Measurements from ENCODE around the gene DLGAP1. TPM values are rescaled to one million over a fixed set of nuclear protein-coding genes. Genes with fewer than 3 reads are reported as not detected.

Gene DLGAP1
- total and polyA plus RNA-seq, 2 experiments from 2014 or later, result 17.0 to 48.5 TPM

DNA sequence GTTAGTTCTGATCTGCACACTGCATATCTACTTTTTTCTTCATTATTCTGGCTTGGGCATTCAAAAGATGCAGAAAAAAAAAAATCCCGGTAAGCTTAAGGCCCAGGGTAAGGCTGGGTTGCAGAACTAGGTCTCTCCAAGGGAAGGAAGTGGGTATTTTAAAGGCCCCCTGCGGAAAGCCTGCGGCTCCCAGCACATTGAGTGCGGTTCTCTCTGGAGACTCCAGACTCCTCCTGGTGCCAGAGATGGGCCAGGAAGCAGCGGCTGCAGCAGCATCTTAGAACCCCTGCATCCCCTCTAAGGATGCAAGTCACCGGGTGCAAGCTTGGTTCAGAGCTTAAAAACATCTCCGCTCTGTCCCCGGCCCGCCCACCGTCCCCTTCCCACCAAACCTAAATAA is 955.6 kb downstream of the DLGAP1 start:
- Mint-ChIP-seq H3K36me3 (ENCODE audit: low read depth) (no peaks in the 10 kb centered on the region), H3K4me1 (peaks cover 29% of the 10 kb centered on the region), H3K9me3 (no peaks in the 10 kb centered on the region), H3K27ac (no peak overlapping the region), H3K27me3 (ENCODE audit: insufficient read depth, low read depth, poor library complexity) (peaks cover 13% of the 10 kb centered on the region), H3K4me3 (peak overlapping the region; percentile 71)
- Histone ChIP-seq H3F3A (replicated peaks; ENCODE audit: low read depth) (0 out of 2 replicates have a peak, but pooled peaks cover 5% of the 10 kb centered on the region), H3K4me2 (peak overlapping the region; percentile 81), H3K4me3 (peak overlapping the region; percentile 57), H2AFZ (no peak overlapping the region), H3K36me3 (ENCODE audit: insufficient read depth) (no peaks in the 10 kb centered on the region), H3K79me2 (replicated peaks; ENCODE audit: insufficient read depth) (no peaks in the 10 kb centered on the region), H3K27me3 (ENCODE audit: insufficient read depth) (peaks cover 11% of the 10 kb centered on the region; the same call in 1 of the 2 replicates), H3K9me2 (ENCODE audit: insufficient read depth) (no peaks in the 10 kb centered on the region), H3K4me1 (ENCODE audit: insufficient read depth) (peaks cover 9% of the 10 kb centered on the region), H3K27ac (ENCODE audit: low read depth) (0 out of 2 replicates have a peak overlapping the region, but pooled peaks have one; percentile 1), H4K20me1 (replicated peaks; ENCODE audit: insufficient read depth) (no peaks in the 10 kb centered on the region)
- ATAC-seq (peak; percentile 87), DNase-seq (ENCODE audit: low spot score) (peak; percentile 80)
- TF ChIP-seq REST (IDR thresholded peaks at IDR 0.05; ENCODE audit: unreplicated experiment) (no peak), CTCF (conservative IDR thresholded peaks at IDR 0.05; ENCODE audit: low read depth in 2 of 2) (peak in 1 of 2 experiments; percentile 9; a peak in 1 of 4 replicates), JUNB (IDR thresholded peaks at IDR 0.05; ENCODE audit: unreplicated experiment) (no peak), POLR2AphosphoS5 (IDR thresholded peaks at IDR 0.05; ENCODE audit: low read depth) (no peak), NANOG (IDR thresholded peaks at IDR 0.05; ENCODE audit: borderline replicate concordance) (no peak), CREB1 (CRISPR knock-in tag; IDR thresholded peaks at IDR 0.05; ENCODE audit: low read depth) (no peak), EZH2phosphoT487 (IDR thresholded peaks at IDR 0.05; ENCODE audit: unreplicated experiment) (no peak)
- TF ChIP-seq, protein P1, sequence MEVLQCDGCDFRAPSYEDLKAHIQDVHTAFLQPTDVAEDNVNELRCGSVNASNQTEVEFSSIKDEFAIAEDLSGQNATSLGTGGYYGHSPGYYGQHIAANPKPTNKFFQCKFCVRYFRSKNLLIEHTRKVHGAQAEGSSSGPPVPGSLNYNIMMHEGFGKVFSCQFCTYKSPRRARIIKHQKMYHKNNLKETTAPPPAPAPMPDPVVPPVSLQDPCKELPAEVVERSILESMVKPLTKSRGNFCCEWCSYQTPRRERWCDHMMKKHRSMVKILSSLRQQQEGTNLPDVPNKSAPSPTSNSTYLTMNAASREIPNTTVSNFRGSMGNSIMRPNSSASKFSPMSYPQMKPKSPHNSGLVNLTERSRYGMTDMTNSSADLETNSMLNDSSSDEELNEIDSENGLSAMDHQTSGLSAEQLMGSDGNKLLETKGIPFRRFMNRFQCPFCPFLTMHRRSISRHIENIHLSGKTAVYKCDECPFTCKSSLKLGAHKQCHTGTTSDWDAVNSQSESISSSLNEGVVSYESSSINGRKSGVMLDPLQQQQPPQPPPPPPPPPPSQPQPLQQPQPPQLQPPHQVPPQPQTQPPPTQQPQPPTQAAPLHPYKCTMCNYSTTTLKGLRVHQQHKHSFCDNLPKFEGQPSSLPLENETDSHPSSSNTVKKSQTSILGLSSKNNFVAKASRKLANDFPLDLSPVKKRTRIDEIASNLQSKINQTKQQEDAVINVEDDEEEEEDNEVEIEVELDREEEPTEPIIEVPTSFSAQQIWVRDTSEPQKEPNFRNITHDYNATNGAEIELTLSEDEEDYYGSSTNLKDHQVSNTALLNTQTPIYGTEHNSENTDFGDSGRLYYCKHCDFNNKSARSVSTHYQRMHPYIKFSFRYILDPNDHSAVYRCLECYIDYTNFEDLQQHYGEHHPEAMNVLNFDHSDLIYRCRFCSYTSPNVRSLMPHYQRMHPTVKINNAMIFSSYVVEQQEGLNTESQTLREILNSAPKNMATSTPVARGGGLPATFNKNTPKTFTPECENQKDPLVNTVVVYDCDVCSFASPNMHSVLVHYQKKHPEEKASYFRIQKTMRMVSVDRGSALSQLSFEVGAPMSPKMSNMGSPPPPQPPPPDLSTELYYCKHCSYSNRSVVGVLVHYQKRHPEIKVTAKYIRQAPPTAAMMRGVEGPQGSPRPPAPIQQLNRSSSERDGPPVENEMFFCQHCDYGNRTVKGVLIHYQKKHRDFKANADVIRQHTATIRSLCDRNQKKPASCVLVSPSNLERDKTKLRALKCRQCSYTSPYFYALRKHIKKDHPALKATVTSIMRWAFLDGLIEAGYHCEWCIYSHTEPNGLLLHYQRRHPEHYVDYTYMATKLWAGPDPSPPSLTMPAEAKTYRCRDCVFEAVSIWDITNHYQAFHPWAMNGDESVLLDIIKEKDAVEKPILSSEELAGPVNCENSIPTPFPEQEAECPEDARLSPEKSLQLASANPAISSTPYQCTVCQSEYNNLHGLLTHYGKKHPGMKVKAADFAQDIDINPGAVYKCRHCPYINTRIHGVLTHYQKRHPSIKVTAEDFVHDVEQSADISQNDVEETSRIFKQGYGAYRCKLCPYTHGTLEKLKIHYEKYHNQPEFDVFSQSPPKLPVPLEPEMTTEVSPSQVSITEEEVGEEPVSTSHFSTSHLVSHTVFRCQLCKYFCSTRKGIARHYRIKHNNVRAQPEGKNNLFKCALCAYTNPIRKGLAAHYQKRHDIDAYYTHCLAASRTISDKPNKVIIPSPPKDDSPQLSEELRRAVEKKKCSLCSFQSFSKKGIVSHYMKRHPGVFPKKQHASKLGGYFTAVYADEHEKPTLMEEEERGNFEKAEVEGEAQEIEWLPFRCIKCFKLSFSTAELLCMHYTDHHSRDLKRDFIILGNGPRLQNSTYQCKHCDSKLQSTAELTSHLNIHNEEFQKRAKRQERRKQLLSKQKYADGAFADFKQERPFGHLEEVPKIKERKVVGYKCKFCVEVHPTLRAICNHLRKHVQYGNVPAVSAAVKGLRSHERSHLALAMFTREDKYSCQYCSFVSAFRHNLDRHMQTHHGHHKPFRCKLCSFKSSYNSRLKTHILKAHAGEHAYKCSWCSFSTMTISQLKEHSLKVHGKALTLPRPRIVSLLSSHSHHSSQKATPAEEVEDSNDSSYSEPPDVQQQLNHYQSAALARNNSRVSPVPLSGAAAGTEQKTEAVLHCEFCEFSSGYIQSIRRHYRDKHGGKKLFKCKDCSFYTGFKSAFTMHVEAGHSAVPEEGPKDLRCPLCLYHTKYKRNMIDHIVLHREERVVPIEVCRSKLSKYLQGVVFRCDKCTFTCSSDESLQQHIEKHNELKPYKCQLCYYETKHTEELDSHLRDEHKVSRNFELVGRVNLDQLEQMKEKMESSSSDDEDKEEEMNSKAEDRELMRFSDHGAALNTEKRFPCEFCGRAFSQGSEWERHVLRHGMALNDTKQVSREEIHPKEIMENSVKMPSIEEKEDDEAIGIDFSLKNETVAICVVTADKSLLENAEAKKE (CRISPR knock-in tag; IDR thresholded peaks at IDR 0.05), result no peak

Data from GM23338 (cell line).